Measurements from ENCODE around the gene RERG.

GRCh38 chr12:15209782-15210181 is 11.4 kb downstream of the RERG start:
- TF ChIP-seq CTCF (conservative IDR thresholded peaks at IDR 0.05): no peak
- no peak for TF ChIP-seq EZH2 (IDR thresholded peaks at IDR 0.05; ENCODE audit: low read depth)

Measured in PC-9 (cell line).